Mammary epithelial cell (primary cell): ENCODE measurements around the gene ACAA2.

Experiments used
- EZH2 ChIP-seq: IDR thresholded peaks from 2 replicates; pipeline ENCODE4 v1.6.1; 2012; ENCODE audit warnings: low read length, inconsistent platforms, borderline replicate concordance
- TF ChIP-seq, protein P1 (sequence below), 2 donors: IDR thresholded peaks in 1 of 2; conservative IDR thresholded peaks in 1 of 2; 2 replicates each; pipeline ENCODE4 v1.5.1; 2011 to 2012; ENCODE audit warnings: inconsistent platforms in 2 of 2, low read length in 2 of 2, mild to moderate bottlenecking in 2 of 2, control low read depth in 1 of 2, low read depth in 1 of 2; ENCODE audit not compliant: insufficient read depth in 1 of 2; ENCODE audit errors: extremely low read depth in 1 of 2

GRCh38 chr18:49756135-49756534, 57.2 kb downstream of the ACAA2 start:
- TF ChIP-seq, protein P1, sequence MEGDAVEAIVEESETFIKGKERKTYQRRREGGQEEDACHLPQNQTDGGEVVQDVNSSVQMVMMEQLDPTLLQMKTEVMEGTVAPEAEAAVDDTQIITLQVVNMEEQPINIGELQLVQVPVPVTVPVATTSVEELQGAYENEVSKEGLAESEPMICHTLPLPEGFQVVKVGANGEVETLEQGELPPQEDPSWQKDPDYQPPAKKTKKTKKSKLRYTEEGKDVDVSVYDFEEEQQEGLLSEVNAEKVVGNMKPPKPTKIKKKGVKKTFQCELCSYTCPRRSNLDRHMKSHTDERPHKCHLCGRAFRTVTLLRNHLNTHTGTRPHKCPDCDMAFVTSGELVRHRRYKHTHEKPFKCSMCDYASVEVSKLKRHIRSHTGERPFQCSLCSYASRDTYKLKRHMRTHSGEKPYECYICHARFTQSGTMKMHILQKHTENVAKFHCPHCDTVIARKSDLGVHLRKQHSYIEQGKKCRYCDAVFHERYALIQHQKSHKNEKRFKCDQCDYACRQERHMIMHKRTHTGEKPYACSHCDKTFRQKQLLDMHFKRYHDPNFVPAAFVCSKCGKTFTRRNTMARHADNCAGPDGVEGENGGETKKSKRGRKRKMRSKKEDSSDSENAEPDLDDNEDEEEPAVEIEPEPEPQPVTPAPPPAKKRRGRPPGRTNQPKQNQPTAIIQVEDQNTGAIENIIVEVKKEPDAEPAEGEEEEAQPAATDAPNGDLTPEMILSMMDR (conservative IDR thresholded peaks at IDR 0.05 in 1 of 2, IDR thresholded peaks at IDR 0.05 in 1 of 2; ENCODE audit: extremely low read depth in 1 of 2, insufficient read depth in 1 of 2, low read depth in 1 of 2, low read length in 2 of 2) = no peak
- TF ChIP-seq EZH2 = no peak
